Measurements from ENCODE around the gene NOTCH1. TPM values are rescaled to one million over a fixed set of nuclear protein-coding genes. Genes with fewer than 3 reads are reported as not detected.

Gene NOTCH1
- total and polyA plus RNA-seq, 3 experiments from 2014 or later: 5.1 to 79.5 (median 70.0) TPM

GRCh38 chr9:136547508-136548215, 1.8 kb upstream of the NOTCH1 start:
- Mint-ChIP-seq H3K27ac (no peak overlapping the region), H3K36me3 (peaks cover 0 to 6% (median 0%) of the 10 kb centered on the region in 3 donors), H3K9me3 (no peaks in the 10 kb centered on the region), H3K4me1 (peaks cover 15 to 39% (median 18%) of the 10 kb centered on the region in 3 donors), H3K4me3 (peak overlapping the region in 4 of 7 donors; percentile 79 to 90 (median 85)), H3K27me3 (no peaks in the 10 kb centered on the region)
- no peak for DNase-seq
- Histone ChIP-seq H3K36me3 (ENCODE audit: insufficient read depth, low read length) (no peaks in the 10 kb centered on the region), H3K9me3 (ENCODE audit: low read length) (no peaks in the 10 kb centered on the region), H3K4me3 (ENCODE audit: low read length) (no peak overlapping the region), H3K4me1 (ENCODE audit: insufficient read depth, low read length) (peaks cover 35% of the 10 kb centered on the region), H3K27me3 (ENCODE audit: insufficient read depth, low read length, poor library complexity, severe bottlenecking) (no peaks in the 10 kb centered on the region), H3K27ac (ENCODE audit: low read depth, low read length) (no peak overlapping the region)
- POLR2A ChIA-PET: interaction anchor here (1.0 kb wide), 1 partner anchor 9 kb away, joined by 3 read pairs; no protein-coding TSS in a partner anchor
- CTCF ChIA-PET: interaction anchor here (0.9 to 1.9 kb wide), 4 partner anchors 14 to 84 kb away, joined by 3 to 7 read pairs (median 4); no protein-coding TSS in a partner anchor

DNA sequence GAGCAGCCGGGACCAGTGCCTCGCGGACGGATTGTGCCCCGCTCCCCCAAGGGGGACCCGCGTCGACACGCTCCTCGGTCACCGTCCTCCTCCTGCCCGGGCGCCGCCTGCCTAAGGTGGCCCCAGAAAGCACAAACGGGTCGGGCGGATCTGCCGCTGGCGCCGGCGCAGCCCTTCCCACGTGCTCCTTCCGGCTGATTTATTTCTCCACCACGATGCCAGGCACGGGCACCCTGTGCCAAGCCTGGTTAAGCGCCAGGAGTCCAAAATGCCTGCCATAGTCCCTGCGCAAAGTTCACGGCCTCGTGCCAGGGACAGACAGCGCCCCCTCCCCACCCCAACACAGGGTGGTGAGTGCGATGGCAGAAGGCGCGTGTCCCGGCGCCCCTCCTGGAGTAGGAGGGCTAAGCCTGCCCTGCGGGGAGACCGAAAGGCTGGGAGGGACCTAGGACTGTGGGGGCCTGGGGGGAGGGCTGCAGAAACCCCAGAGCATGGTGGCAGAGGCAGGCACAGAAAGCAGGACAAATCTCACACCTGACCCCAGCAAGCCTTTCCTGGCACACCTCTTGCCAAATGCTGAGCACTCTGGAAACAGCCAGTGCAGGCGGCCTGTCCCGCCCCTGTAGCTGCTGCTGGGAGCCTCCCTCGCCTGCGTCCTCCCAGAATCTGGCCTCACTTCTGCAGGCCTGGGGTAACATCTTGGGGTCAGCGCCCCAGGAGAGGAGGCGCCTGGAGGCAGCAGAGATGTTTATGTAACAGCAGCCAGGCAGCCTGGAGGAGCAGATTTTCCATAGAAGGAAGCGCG, 1.1 kb upstream of the NOTCH1 start:
- POLR2A ChIA-PET: interaction anchor here (1.0 kb wide), 1 partner anchor 8 kb away, joined by 3 read pairs; no protein-coding TSS in a partner anchor
- Mint-ChIP-seq H3K9me3 (no peaks in the 10 kb centered on the region), H3K27ac (peak overlapping the region in 6 of 8 donors; percentile 22 to 88 (median 63)), H3K4me3 (peak overlapping the region; percentile 79 to 90 (median 83)), H3K27me3 (no peaks in the 10 kb centered on the region), H3K36me3 (peaks cover 0 to 7% (median 0%) of the 10 kb centered on the region in 3 donors), H3K4me1 (peaks cover 13 to 37% (median 13%) of the 10 kb centered on the region in 3 donors)
- peak overlapping the region; percentile 51 for H3K27ac ChIP-seq (ENCODE audit: low read depth, low read length)
- H3K36me3 ChIP-seq (ENCODE audit: insufficient read depth, low read length): no peaks in the 10 kb centered on the region
- CTCF ChIA-PET: no interaction called here
- H3K4me3 ChIP-seq (ENCODE audit: low read length): peak overlapping the region; percentile 66
- H3K9me3 ChIP-seq (ENCODE audit: low read length): no peaks in the 10 kb centered on the region
- peaks cover 35% of the 10 kb centered on the region for H3K4me1 ChIP-seq (ENCODE audit: insufficient read depth, low read length)
- peak; percentile 25 to 67 (median 47) for DNase-seq
- H3K27me3 ChIP-seq (ENCODE audit: insufficient read depth, low read length, poor library complexity, severe bottlenecking): no peaks in the 10 kb centered on the region

DNA sequence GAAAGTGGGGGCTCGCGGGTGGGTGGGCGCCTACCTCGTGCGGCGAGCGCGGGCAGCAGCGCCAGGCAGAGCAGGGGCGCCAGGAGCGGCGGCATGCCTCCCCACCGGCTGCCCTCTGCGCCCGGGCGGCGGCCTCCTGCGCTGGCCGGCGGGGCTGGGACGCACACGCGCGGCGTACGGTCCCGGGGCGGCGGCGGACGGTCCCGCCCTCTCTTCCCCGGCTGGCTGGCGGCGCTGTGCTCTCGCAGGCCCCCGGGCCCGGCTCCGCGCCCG, 220 bp downstream of the NOTCH1 start:
- ChIA-PET CTCF (no interaction called here), POLR2A (interaction anchor here (0.9 kb wide), 1 partner anchor 12 kb away, joined by 5 read pairs; no protein-coding TSS in a partner anchor)
- Mint-ChIP-seq H3K4me1 (peaks cover 16 to 39% (median 19%) of the 10 kb centered on the region in 3 donors), H3K27me3 (no peaks in the 10 kb centered on the region), H3K4me3 (peak overlapping the region in 3 of 7 donors; percentile 84 to 90 (median 85)), H3K9me3 (no peaks in the 10 kb centered on the region), H3K27ac (no peak overlapping the region), H3K36me3 (peaks cover 0 to 8% (median 0%) of the 10 kb centered on the region in 3 donors)
- no peaks in the 10 kb centered on the region for H3K9me3 ChIP-seq (ENCODE audit: low read length)
- H3K36me3 ChIP-seq (ENCODE audit: insufficient read depth, low read length): no peaks in the 10 kb centered on the region
- peaks cover 34% of the 10 kb centered on the region for H3K4me1 ChIP-seq (ENCODE audit: insufficient read depth, low read length)
- DNase-seq: no peak
- no peaks in the 10 kb centered on the region for H3K27me3 ChIP-seq (ENCODE audit: insufficient read depth, low read length, poor library complexity, severe bottlenecking)
- H3K4me3 ChIP-seq (ENCODE audit: low read length): no peak overlapping the region
- peak overlapping the region; percentile 67 for H3K27ac ChIP-seq (ENCODE audit: low read depth, low read length)

DNA sequence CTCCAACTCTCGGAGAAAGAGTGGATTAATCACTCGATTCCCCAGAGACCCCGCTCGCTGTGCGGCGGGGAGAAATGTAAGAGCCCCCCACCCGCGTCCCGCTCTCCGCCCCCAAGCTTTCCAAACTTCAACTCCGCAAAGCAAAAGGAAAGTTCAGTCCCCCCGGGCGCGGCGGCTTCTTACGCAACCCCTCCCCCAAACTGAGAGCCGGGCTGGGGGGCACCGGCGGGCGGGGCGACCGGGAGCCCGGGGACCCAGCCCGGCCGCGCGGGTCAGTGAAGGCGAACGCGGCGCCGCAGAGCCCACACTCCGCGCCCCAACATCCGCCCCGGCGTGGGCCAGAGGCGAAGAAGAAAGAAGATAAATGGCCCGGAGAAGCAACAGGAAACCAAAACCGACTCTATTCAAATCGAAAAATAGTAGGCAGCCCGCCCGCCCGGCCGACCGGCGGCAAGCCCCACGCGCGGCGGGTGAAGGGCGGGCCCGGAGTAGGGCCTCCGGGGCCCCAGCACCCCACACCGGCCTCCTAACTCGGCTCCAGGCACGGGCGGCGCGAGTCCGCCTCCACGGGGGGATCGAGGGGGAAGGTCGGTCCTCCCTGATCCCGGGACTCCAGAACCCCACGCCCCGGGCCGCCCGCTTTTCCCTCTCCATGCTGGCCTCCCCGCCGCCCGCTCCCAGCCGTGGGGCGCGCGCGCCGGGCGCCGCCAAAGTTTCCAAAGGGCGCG, 720 bp downstream of the NOTCH1 start:
- Mint-ChIP-seq H3K36me3 (peaks cover 0 to 8% (median 0%) of the 10 kb centered on the region in 3 donors), H3K9me3 (no peaks in the 10 kb centered on the region), H3K27ac (peak overlapping the region in 7 of 8 donors; percentile 47 to 93 (median 64)), H3K4me3 (peak overlapping the region; percentile 86 to 93 (median 88)), H3K4me1 (peaks cover 21 to 44% (median 24%) of the 10 kb centered on the region in 3 donors), H3K27me3 (no peaks in the 10 kb centered on the region)
- Histone ChIP-seq H3K9me3 (ENCODE audit: low read length) (no peaks in the 10 kb centered on the region), H3K4me1 (ENCODE audit: insufficient read depth, low read length) (peaks cover 37% of the 10 kb centered on the region), H3K4me3 (ENCODE audit: low read length) (peak overlapping the region; percentile 85), H3K27me3 (ENCODE audit: insufficient read depth, low read length, poor library complexity, severe bottlenecking) (no peaks in the 10 kb centered on the region), H3K36me3 (ENCODE audit: insufficient read depth, low read length) (no peaks in the 10 kb centered on the region), H3K27ac (ENCODE audit: low read depth, low read length) (peak overlapping the region; percentile 67)
- peak; percentile 39 to 74 (median 50) for DNase-seq
- CTCF ChIA-PET: interaction anchor here (0.8 kb wide), 1 partner anchor 11 kb away, joined by 3 read pairs; no protein-coding TSS in a partner anchor
- POLR2A ChIA-PET: interaction anchor here (1.2 kb wide), 1 partner anchor 12 kb away, joined by 8 read pairs; no protein-coding TSS in a partner anchor

- peak overlapping the region; percentile 86 to 93 (median 88) for H3K4me3 Mint-ChIP-seq
- no peaks in the 10 kb centered on the region for H3K9me3 ChIP-seq (ENCODE audit: low read length)
- no peaks in the 10 kb centered on the region for H3K27me3 ChIP-seq (ENCODE audit: insufficient read depth, low read length, poor library complexity, severe bottlenecking)
- H3K27ac ChIP-seq (ENCODE audit: low read depth, low read length): peak overlapping the region; percentile 67
- CTCF ChIA-PET: interaction anchor here (0.8 kb wide), 1 partner anchor 11 kb away, joined by 3 read pairs; no protein-coding TSS in a partner anchor
- peaks cover 26 to 50% (median 29%) of the 10 kb centered on the region in 3 donors for H3K4me1 Mint-ChIP-seq
- no peaks in the 10 kb centered on the region for H3K9me3 Mint-ChIP-seq
- DNase-seq: peak in 4 of 5 donors; percentile 38 to 60 (median 46)
- H3K36me3 Mint-ChIP-seq: peaks cover 0 to 8% (median 0%) of the 10 kb centered on the region in 3 donors
- POLR2A ChIA-PET: interaction anchor here (1.2 kb wide), 1 partner anchor 11 kb away, joined by 8 read pairs; no protein-coding TSS in a partner anchor
- H3K4me1 ChIP-seq (ENCODE audit: insufficient read depth, low read length): peaks cover 42% of the 10 kb centered on the region
- H3K36me3 ChIP-seq (ENCODE audit: insufficient read depth, low read length): no peaks in the 10 kb centered on the region
- no peaks in the 10 kb centered on the region for H3K27me3 Mint-ChIP-seq
- peak overlapping the region; percentile 47 to 93 (median 66) for H3K27ac Mint-ChIP-seq
- H3K4me3 ChIP-seq (ENCODE audit: low read length): peak overlapping the region; percentile 85
Observed at GRCh38 chr9:136544548-136544963, 1.3 kb downstream of the NOTCH1 start.

- peaks cover 0 to 8% (median 0%) of the 10 kb centered on the region in 3 donors for H3K36me3 Mint-ChIP-seq
- no peaks in the 10 kb centered on the region for H3K9me3 Mint-ChIP-seq
- peak overlapping the region in 3 of 8 donors; percentile 19 to 78 (median 23) for H3K27ac Mint-ChIP-seq
- DNase-seq: no peak
- no peaks in the 10 kb centered on the region for H3K36me3 ChIP-seq (ENCODE audit: insufficient read depth, low read length)
- CTCF ChIA-PET: no interaction called here
- POLR2A ChIA-PET: interaction anchor here (1.2 kb wide), 1 partner anchor 11 kb away, joined by 8 read pairs; no protein-coding TSS in a partner anchor
- H3K27me3 Mint-ChIP-seq: no peaks in the 10 kb centered on the region
- H3K27ac ChIP-seq (ENCODE audit: low read depth, low read length): no peak overlapping the region
- H3K4me3 ChIP-seq (ENCODE audit: low read length): peak overlapping the region; percentile 85
- H3K27me3 ChIP-seq (ENCODE audit: insufficient read depth, low read length, poor library complexity, severe bottlenecking): no peaks in the 10 kb centered on the region
- peak overlapping the region; percentile 86 to 93 (median 88) for H3K4me3 Mint-ChIP-seq
- H3K4me1 Mint-ChIP-seq: peaks cover 32 to 55% (median 35%) of the 10 kb centered on the region in 3 donors
- peaks cover 48% of the 10 kb centered on the region for H3K4me1 ChIP-seq (ENCODE audit: insufficient read depth, low read length)
- H3K9me3 ChIP-seq (ENCODE audit: low read length): no peaks in the 10 kb centered on the region
Observed at GRCh38 chr9:136543830-136544547, 1.9 kb downstream of the NOTCH1 start.

- no peak overlapping the region for H3K4me3 ChIP-seq (ENCODE audit: low read length)
- ChIA-PET POLR2A (no interaction called here), CTCF (no interaction called here)
- Mint-ChIP-seq H3K4me1 (peaks cover 36 to 62% (median 41%) of the 10 kb centered on the region in 3 donors), H3K9me3 (no peaks in the 10 kb centered on the region), H3K4me3 (peak overlapping the region; percentile 64 to 91 (median 87)), H3K27ac (peak overlapping the region in 6 of 8 donors; percentile 3 to 87 (median 32)), H3K36me3 (peaks cover 0 to 8% (median 0%) of the 10 kb centered on the region in 3 donors), H3K27me3 (no peaks in the 10 kb centered on the region)
- peaks cover 55% of the 10 kb centered on the region for H3K4me1 ChIP-seq (ENCODE audit: insufficient read depth, low read length)
- H3K27ac ChIP-seq (ENCODE audit: low read depth, low read length): no peak overlapping the region
- no peak for DNase-seq
- no peaks in the 10 kb centered on the region for H3K36me3 ChIP-seq (ENCODE audit: insufficient read depth, low read length)
- no peaks in the 10 kb centered on the region for H3K9me3 ChIP-seq (ENCODE audit: low read length)
- H3K27me3 ChIP-seq (ENCODE audit: insufficient read depth, low read length, poor library complexity, severe bottlenecking): no peaks in the 10 kb centered on the region
Observed at GRCh38 chr9:136543280-136543679, 2.6 kb downstream of the NOTCH1 start.

Data from CD8-positive, alpha-beta memory T cell (primary cell).